Cardiac muscle cell (in vitro differentiated cells and primary cell): Measurements from ENCODE around the gene PTPA. TPM values are rescaled to one million over a fixed set of nuclear protein-coding genes. Genes with fewer than 3 reads are reported as not detected.

Experiments used
- DNase-seq, 2 donors: peaks; one replicate each; pipeline versions ENCODE4 v3.0.0 to v3.0.0-alpha.2; 2010 to 2017; ENCODE audit warnings: low read depth in 1 of 2, low spot score in 1 of 2
- H3K27ac ChIP-seq: fragments of 200-600 bp; sonication (generic); 2 replicates; pipeline ENCODE4 v1.5.1; 2016
- H3K27me3 ChIP-seq: fragments of 200-600 bp; sonication (generic); 2 replicates; pipeline ENCODE4 v1.6.0; 2016; ENCODE audit warnings: control low read depth
- H3K36me3 ChIP-seq: fragments of 200-600 bp; sonication (generic); 2 replicates; pipeline ENCODE4 v1.5.1; 2016; ENCODE audit warnings: control low read depth
- H3K4me1 ChIP-seq: fragments of 200-600 bp; sonication (generic); 2 replicates; pipeline ENCODE4 v1.8.1; 2017; ENCODE audit warnings: low read depth, mild to moderate bottlenecking, mixed run types
- H3K4me3 ChIP-seq: fragments of 200-600 bp; sonication (generic); 2 replicates; pipeline ENCODE4 v1.5.1; 2016; ENCODE audit warnings: mild to moderate bottlenecking
- H3K9me3 ChIP-seq: fragments of 200-600 bp; sonication (generic); 2 replicates; pipeline ENCODE4 v1.5.1; 2017; ENCODE audit warnings: low read depth, mild to moderate bottlenecking, control low read depth
- polyA plus RNA-seq: library from polyadenylated mRNA; unstranded; fragments of >200 nt; fragmentation: Nextera tagmentation; extraction: Ambion mirVana; gene quantifications from 2 replicates; pipeline ENCODE4 v1.2.1, GENCODE V29; 2016
- total RNA-seq: library from RNA; depleted of rRNA; stranded (reverse); fragments of >200 nt; gene quantifications from 2 replicates; pipeline ENCODE4 v1.2.3, GENCODE V29; 2016
- TF ChIP-seq, protein P1 (sequence below): IDR thresholded peaks from 2 replicates; pipeline ENCODE4 v1.5.1; 2012; ENCODE audit warnings: low read depth, mild to moderate bottlenecking, low read length

PTPA gene
- total and polyA plus RNA-seq, 2 experiments from 2014 or later, result 144 to 197 TPM

DNA sequence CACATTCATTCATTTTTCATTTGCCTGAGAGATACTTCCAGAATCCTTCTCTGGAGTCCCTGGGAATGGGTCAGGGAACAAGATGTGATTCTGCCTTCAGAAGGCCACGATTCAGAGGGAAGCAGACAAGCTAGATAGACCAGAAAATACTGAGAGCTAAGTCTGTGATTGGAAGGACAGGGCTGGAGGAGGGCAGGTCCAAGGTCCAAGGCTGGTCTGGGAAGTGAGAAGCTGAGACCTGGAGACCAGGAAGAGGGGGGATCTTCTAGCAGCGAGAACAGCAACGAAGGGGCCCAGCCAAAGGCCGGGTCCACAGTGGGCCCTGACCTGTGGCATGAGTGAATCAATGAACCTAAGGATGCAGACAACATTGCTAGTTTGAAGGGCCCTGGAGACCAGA, 70.9 kb downstream of the PTPA start:
- Histone ChIP-seq H3K4me3 (no peak overlapping the region), H3K9me3 (no peaks in the 10 kb centered on the region), H3K4me1 (peaks cover 4% of the 10 kb centered on the region), H3K36me3 (no peaks in the 10 kb centered on the region), H3K27ac (no peak overlapping the region), H3K27me3 (peaks cover 7% of the 10 kb centered on the region)
- DNase-seq, result no peak
- TF ChIP-seq, protein P1, sequence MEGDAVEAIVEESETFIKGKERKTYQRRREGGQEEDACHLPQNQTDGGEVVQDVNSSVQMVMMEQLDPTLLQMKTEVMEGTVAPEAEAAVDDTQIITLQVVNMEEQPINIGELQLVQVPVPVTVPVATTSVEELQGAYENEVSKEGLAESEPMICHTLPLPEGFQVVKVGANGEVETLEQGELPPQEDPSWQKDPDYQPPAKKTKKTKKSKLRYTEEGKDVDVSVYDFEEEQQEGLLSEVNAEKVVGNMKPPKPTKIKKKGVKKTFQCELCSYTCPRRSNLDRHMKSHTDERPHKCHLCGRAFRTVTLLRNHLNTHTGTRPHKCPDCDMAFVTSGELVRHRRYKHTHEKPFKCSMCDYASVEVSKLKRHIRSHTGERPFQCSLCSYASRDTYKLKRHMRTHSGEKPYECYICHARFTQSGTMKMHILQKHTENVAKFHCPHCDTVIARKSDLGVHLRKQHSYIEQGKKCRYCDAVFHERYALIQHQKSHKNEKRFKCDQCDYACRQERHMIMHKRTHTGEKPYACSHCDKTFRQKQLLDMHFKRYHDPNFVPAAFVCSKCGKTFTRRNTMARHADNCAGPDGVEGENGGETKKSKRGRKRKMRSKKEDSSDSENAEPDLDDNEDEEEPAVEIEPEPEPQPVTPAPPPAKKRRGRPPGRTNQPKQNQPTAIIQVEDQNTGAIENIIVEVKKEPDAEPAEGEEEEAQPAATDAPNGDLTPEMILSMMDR, result no peak

DNA sequence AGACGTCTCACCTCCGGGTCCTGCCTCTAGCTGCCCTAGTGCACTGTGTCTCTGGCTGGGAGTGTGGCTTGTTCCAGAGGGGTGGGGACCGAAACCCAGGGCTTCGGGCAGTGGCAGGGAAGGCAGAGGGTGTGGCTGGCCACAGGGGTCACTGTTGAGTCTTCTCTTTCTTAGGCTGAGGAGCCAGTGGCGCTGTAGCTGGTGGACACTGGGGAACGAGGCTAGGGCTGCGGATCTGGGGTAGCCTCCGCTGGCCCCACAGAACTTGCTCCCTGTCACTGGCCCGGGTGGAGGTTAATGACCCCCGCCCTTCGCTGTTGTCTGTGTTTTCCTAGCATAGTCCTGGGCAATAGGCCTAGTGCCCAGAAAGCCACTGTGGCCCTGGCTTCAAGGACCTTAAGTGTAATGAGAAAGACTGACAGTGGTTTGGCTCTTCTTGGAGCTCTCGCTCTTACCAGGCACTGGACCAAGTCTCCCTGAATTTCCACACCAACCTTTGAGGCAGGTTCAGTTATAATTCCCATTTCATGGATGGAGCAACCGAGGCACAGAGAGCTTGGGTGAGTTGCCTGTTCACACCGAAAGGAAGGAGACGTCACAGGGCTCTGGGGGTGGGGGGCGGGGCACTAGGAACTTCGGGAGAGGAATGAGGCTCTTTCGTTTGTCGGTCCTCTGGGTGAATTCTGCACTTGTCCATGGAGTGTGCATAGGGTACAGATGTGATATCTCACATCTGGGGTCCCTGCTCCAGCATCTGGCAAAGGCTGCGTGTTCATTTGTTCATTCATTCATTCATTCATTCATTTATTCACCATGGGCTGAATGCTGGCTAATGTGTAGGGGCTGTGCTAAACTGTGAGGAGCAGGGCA, 71.6 kb downstream of the PTPA start:
- H3K27ac ChIP-seq, result no peak overlapping the region
- peaks cover 4% of the 10 kb centered on the region for H3K4me1 ChIP-seq
- peaks cover 7% of the 10 kb centered on the region for H3K27me3 ChIP-seq
- no peaks in the 10 kb centered on the region for H3K9me3 ChIP-seq
- DNase-seq, result peak; percentile 41 to 49
- H3K4me3 ChIP-seq, result no peak overlapping the region
- no peaks in the 10 kb centered on the region for H3K36me3 ChIP-seq
- TF ChIP-seq, protein P1, result peak; percentile 54

DNA sequence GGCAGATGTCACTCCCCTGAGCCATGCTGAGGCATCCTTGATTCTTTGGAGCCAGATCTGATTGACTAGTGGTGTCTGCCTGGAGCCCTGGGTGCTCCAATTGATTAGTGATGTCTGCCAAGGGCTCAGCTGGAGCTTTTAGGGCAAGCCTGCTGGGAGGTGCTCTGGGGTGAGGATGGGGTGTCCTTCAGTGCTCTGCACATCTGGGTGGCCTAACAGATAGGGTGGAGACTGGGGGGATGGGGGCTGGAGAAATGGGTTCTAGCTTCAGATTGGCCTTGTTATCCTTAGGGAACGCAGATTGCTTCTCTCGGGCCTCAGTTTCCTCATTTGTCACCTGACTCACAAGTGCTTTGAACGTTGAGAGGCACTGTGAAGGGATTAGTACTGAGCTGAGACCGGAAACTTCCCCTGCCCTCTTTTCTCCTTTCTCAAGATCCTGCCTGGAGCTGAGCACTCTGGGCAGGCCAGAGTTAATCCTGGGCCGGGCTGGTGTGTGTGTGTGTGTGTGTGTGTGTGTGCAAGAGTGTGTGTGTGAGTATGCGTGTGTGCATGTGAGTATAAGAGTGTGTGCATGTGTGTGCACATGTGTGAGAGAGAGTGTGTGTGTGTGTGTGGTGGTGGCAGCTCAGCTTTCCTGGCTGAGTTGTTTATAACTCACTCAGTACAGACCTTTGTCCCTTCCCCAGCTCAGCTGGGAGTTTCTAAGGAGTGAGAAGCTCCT, 72.4 kb downstream of the PTPA start:
- Histone ChIP-seq H3K36me3 (no peaks in the 10 kb centered on the region), H3K4me1 (peaks cover 4% of the 10 kb centered on the region), H3K27ac (no peak overlapping the region), H3K4me3 (no peak overlapping the region), H3K27me3 (peaks cover 7% of the 10 kb centered on the region), H3K9me3 (no peaks in the 10 kb centered on the region)
- no peak for DNase-seq
- TF ChIP-seq, protein P1, result no peak

DNA sequence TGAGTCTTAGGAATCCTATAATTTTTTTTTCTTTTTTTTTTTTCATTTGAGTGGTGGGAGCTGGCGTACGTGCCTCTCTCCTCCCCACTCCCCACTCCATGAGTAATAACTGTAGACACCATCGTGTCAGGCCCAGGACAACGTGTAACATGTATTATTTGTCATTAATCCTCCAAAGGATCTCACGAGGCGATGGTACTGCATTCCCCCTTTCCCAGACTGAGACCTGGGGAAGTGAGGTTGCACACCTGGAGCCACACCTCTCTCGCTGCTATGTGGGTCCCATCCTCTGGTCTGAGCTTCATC, 73.0 kb downstream of the PTPA start:
- Histone ChIP-seq H3K4me3 (no peak overlapping the region), H3K36me3 (no peaks in the 10 kb centered on the region), H3K27ac (no peak overlapping the region), H3K27me3 (peaks cover 7% of the 10 kb centered on the region), H3K9me3 (no peaks in the 10 kb centered on the region), H3K4me1 (peaks cover 3% of the 10 kb centered on the region)
- TF ChIP-seq, protein P1, result no peak
- no peak for DNase-seq

DNA sequence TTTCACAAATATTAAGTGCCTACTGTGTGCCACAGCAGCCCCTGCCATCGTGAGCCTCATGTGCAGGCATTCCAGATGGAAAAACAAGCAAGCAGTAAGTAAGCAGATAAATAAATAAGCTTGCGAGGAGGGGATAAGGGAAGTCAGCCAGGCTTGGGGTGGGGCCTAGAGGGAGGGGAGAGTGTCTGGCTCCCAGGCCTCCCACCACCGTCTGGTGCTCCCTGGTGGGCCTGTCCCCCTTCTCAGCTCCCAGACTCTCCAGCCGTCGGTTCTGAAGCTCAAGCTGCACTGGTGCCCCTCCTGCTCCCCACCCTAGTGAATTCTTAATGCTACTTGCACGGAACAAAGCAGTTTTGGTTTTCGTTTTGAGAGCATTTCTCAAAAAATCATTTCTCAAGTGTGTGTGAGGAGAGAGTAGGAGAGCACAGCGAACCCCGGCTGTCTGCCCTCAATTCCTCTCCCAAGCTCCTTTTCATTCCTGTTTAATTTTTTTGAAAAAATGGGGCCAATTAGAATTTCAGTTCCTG, 73.4 kb downstream of the PTPA start:
- Histone ChIP-seq H3K4me3 (no peak overlapping the region), H3K36me3 (no peaks in the 10 kb centered on the region), H3K27ac (no peak overlapping the region), H3K27me3 (peaks cover 7% of the 10 kb centered on the region), H3K9me3 (no peaks in the 10 kb centered on the region), H3K4me1 (no peaks in the 10 kb centered on the region)
- TF ChIP-seq, protein P1, result no peak
- no peak for DNase-seq
